Measurements from ENCODE around the gene SART1.
A peak's percentile ranks its signal among the peaks of the same experiment; 100 is the strongest.

The SART1 gene

GRCh38 chr11:65961267-65962140, at the start of gene SART1:
Gene SART1, plus strand, starts transcription at chr11:65961734. Its CDS starts 47 bp downstream, at chr11:65961781.
- DNase-seq (ENCODE audit: low read depth in 2 of 2), result peak; percentile 91 to 93

GRCh38 chr11:65912845-65913244, 48.7 kb upstream of the SART1 start:
- DNase-seq (ENCODE audit: low read depth in 2 of 2), result no peak

GRCh38 chr11:65915101-65915820, 46.3 kb upstream of the SART1 start:
- DNase-seq (ENCODE audit: low read depth in 2 of 2), result no peak

GRCh38 chr11:65915821-65916251, 45.7 kb upstream of the SART1 start:
- no peak for DNase-seq (ENCODE audit: low read depth in 2 of 2)

- no peak for DNase-seq (ENCODE audit: low read depth in 2 of 2)
Observed at GRCh38 chr11:65916391-65916790, 45.1 kb upstream of the SART1 start.

- DNase-seq (ENCODE audit: low read depth in 2 of 2), result no peak
Observed at GRCh38 chr11:65917077-65917433, 44.5 kb upstream of the SART1 start.

GRCh38 chr11:65917434-65918210, 43.9 kb upstream of the SART1 start:
- no peak for DNase-seq (ENCODE audit: low read depth in 2 of 2)

GRCh38 chr11:65918211-65919140, 43.1 kb upstream of the SART1 start, which contains the start of gene C11orf68:
Gene C11orf68, minus strand, starts transcription at chr11:65919062. Its CDS starts 31 bp downstream, at chr11:65919031.
- no peak for DNase-seq (ENCODE audit: low read depth in 2 of 2)

- peak; percentile 99 to 100 for DNase-seq (ENCODE audit: low read depth in 2 of 2)
Observed at GRCh38 chr11:65919141-65919572, 42.4 kb upstream of the SART1 start, which contains the start of gene DRAP1. Gene DRAP1, plus strand, starts transcription at chr11:65919426. Its CDS starts 76 bp downstream, at chr11:65919502.

- DNase-seq (ENCODE audit: low read depth in 2 of 2), result peak; percentile 20 to 36
Observed at GRCh38 chr11:65919573-65920371, 41.8 kb upstream of the SART1 start.

- no peak for DNase-seq (ENCODE audit: low read depth in 2 of 2)
Observed at GRCh38 chr11:65920372-65920802, 41.1 kb upstream of the SART1 start.

GRCh38 chr11:65921033-65921555, 40.4 kb upstream of the SART1 start:
- no peak for DNase-seq (ENCODE audit: low read depth in 2 of 2)

- no peak for DNase-seq (ENCODE audit: low read depth in 2 of 2)
Observed at GRCh38 chr11:65921876-65922275, 39.7 kb upstream of the SART1 start.

- no peak for DNase-seq (ENCODE audit: low read depth in 2 of 2)
Observed at GRCh38 chr11:65922565-65922964, 39.0 kb upstream of the SART1 start.

GRCh38 chr11:65925397-65925796, 36.1 kb upstream of the SART1 start:
- no peak for DNase-seq (ENCODE audit: low read depth in 2 of 2)

- DNase-seq (ENCODE audit: low read depth in 2 of 2), result peak; percentile 52 to 61
Observed at GRCh38 chr11:65927904-65928397, 33.6 kb upstream of the SART1 start.

GRCh38 chr11:65928667-65929066, 32.9 kb upstream of the SART1 start:
- DNase-seq (ENCODE audit: low read depth in 2 of 2), result no peak

GRCh38 chr11:65931773-65932557, 29.6 kb upstream of the SART1 start:
- no peak for DNase-seq (ENCODE audit: low read depth in 2 of 2)

GRCh38 chr11:65932558-65932919, 29.0 kb upstream of the SART1 start:
- DNase-seq (ENCODE audit: low read depth in 2 of 2), result no peak

Data from stimulated activated CD8-positive, alpha-beta memory T cell treated with anti-CD3 and anti-CD28 coated beads, Interleukin-2, amount 100 ng/mL, for 1 hour (primary cell).